Heart right ventricle (tissue), 16 donors: Measurements from ENCODE around the gene ARRDC4. TPM values are rescaled to one million over a fixed set of nuclear protein-coding genes. Genes with fewer than 3 reads are reported as not detected.

Experiments used
- ATAC-seq, 8 donors: fragments of 200-7000 bp; cut with Tn5 transposase; one replicate each; pipeline ENCODE4 v1.9.1; 2020; ENCODE audit warnings: mild to moderate bottlenecking in 8 of 8, moderate library complexity in 8 of 8, moderate number of reproducible peaks in 1 of 8
- DNase-seq, 2 donors: peaks; one replicate each; pipeline ENCODE4 v3.0.0-alpha.2; 2020
- H3K27ac ChIP-seq, 10 donors: fragments of 200-600 bp; sonication (generic) in 2 of 10; one replicate each; pipeline versions ENCODE4 v1.5.0 to v1.8.0; 2020 to 2022; ENCODE audit warnings: mild to moderate bottlenecking in 3 of 10
- H3K27me3 ChIP-seq, 7 donors: fragments of 200-600 bp; one replicate each; pipeline ENCODE4 v1.8.0; 2021 to 2022; ENCODE audit warnings: mild to moderate bottlenecking in 2 of 7
- H3K36me3 ChIP-seq, 9 donors: fragments of 200-600 bp; sonication (generic) in 1 of 9; one replicate each; pipeline versions ENCODE4 v1.5.0 to v1.8.0; 2020 to 2022; ENCODE audit warnings: mild to moderate bottlenecking in 2 of 9
- H3K4me1 ChIP-seq, 9 donors: fragments of 200-600 bp; sonication (generic) in 1 of 9; one replicate each; pipeline versions ENCODE4 v1.5.0 to v1.8.0; 2020 to 2022; ENCODE audit warnings: mild to moderate bottlenecking in 4 of 9
- H3K4me3 ChIP-seq, 10 donors: fragments of 200-600 bp; sonication (generic) in 2 of 10; one replicate each; pipeline versions ENCODE4 v1.5.0 to v1.8.0; 2020 to 2022; ENCODE audit warnings: mild to moderate bottlenecking in 7 of 10, moderate library complexity in 2 of 10
- H3K9me3 ChIP-seq, 11 donors: fragments of 200-600 bp in 10 of 11; sonication (generic) in 2 of 11; one replicate each; pipeline versions ENCODE4 v1.5.0 to v1.8.0; 2013 to 2022; ENCODE audit warnings: mild to moderate bottlenecking in 2 of 11, control low read depth in 1 of 11, moderate library complexity in 1 of 11
- WGBS, 2 donors: extraction: QIAGEN DNeasy Blood & Tissue Kit; methylation state at CpG; one replicate each; pipeline ENCODE4 v1.1.7; 2013; ENCODE audit warnings: inconsistent platforms in 1 of 2; 5-methylcytosine and 5-hydroxymethylcytosine counted together
- intact Hi-C, 10 donors: fragments of 100-400 bp; cut with DNase I; formaldehyde crosslinking; loops; one replicate each; pipeline versions ENCODE4 v1.11.1 to v1.14.2; 2022
- long read RNA-seq, 3 donors: library from polyadenylated mRNA; unstranded; transcript quantifications; one replicate each; pipeline ENCODE4 v2.0.0, GENCODE V29; 2020 to 2021
- polyA plus RNA-seq, 2 donors: library from polyadenylated mRNA; stranded (reverse); fragments of 200-250 nt; gene quantifications; one replicate each; pipeline ENCODE4 v1.2.3, GENCODE V29; 2013
- total RNA-seq, 10 donors: library from RNA; stranded (reverse); fragmentation: NEBNext Ultra II Directional in 3 of 10; extraction: Animal tissue kit (Norgen Biotek cat#: 25700) in 3 of 10; gene quantifications; one replicate each; pipeline versions ENCODE4 v1.2.1 to v1.2.4, GENCODE V29; 2021 to 2023
- TF ChIP-seq, protein P1 (sequence below), 9 donors: fragments of 200-600 bp; sonication (generic) in 2 of 9; IDR thresholded peaks; one replicate each; pipeline versions ENCODE4 v1.5.0 to v1.8.0; 2021 to 2022; ENCODE audit warnings: antibody characterized with exemption in 9 of 9, mild to moderate bottlenecking in 5 of 9, moderate library complexity in 1 of 9
- donor health status: Arrhythmogenic right ventricular cardiomyopathy.
- donor health status: ischemic (EF 13 %, LVEDD 7.1; RV severe dilation, severe dysfunction).
- donor health status: healthy with polysubstance abuse.
- donor health status: DM: no; HTN: yes; CAD: no.
- donor health status: DM: no; HTN: no; CAD: no.
- donor health status: ischemic (EF 25% LVEDD 6.9; RV normal size, moderate dysfunction).
- donor health status: ischemic (EF 25% LVEDD 5.7; RV mildly dilated, moderate dysfunction).
- donor health status: healthy.
- donor health status: DM: yes; HTN: yes; CAD: no.
- donor health status: Ischemic cardiomyopathy.
- donor health status: ischemic (EF 35%, LVEDD 5.7; RV mildly dilated, moderate dysfunction).
- donor health status: nonischemic (EF 11% LVEDD 7.7; RV severe dilation, severe dysfunction).
- donor health status: DM: yes; HTN: yes; CAD: no.
- donor health status: PGD.
- donor health status: ischemic (EF 29% LVEDD 5.4; RV normal size, mild dysfunction).
- donor health status: nonischemic (EF 23%, LVEDD 6.1; RV moderate dilation, normal function).

ARRDC4 gene, protein sequence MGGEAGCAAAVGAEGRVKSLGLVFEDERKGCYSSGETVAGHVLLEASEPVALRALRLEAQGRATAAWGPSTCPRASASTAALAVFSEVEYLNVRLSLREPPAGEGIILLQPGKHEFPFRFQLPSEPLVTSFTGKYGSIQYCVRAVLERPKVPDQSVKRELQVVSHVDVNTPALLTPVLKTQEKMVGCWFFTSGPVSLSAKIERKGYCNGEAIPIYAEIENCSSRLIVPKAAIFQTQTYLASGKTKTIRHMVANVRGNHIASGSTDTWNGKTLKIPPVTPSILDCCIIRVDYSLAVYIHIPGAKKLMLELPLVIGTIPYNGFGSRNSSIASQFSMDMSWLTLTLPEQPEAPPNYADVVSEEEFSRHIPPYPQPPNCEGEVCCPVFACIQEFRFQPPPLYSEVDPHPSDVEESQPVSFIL
- 10 to 100 TPM in 9 of 10 donors, 1 to 10 TPM in 1; 9.4 to 26.4 (median 14.5) TPM for total RNA-seq
- 10 to 100 TPM in 1 of 2 donors, 1 to 10 TPM in 1; 8.2 to 16.4 TPM for polyA plus RNA-seq
- long read RNA-seq, donor 1, full-length matches to known transcripts = 33 of 39 reads
- long read RNA-seq, donor 1, partial matches to known transcripts = 5 of 39 reads
- long read RNA-seq, donor 1, other reads (novel, unspliced or antisense) = 1 of 39 reads
- long read RNA-seq, donor 2, full-length matches to known transcripts = 25 of 27 reads
- long read RNA-seq, donor 2, partial matches to known transcripts = 1 of 27 reads
- long read RNA-seq, donor 2, other reads (novel, unspliced or antisense) = 1 of 27 reads
- long read RNA-seq, donor 3, full-length matches to known transcripts = 6 of 11 reads
- long read RNA-seq, donor 3, partial matches to known transcripts = 4 of 11 reads
- long read RNA-seq, donor 3, other reads (novel, unspliced or antisense) = 1 of 11 reads

- TF ChIP-seq, protein P1, sequence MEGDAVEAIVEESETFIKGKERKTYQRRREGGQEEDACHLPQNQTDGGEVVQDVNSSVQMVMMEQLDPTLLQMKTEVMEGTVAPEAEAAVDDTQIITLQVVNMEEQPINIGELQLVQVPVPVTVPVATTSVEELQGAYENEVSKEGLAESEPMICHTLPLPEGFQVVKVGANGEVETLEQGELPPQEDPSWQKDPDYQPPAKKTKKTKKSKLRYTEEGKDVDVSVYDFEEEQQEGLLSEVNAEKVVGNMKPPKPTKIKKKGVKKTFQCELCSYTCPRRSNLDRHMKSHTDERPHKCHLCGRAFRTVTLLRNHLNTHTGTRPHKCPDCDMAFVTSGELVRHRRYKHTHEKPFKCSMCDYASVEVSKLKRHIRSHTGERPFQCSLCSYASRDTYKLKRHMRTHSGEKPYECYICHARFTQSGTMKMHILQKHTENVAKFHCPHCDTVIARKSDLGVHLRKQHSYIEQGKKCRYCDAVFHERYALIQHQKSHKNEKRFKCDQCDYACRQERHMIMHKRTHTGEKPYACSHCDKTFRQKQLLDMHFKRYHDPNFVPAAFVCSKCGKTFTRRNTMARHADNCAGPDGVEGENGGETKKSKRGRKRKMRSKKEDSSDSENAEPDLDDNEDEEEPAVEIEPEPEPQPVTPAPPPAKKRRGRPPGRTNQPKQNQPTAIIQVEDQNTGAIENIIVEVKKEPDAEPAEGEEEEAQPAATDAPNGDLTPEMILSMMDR (IDR thresholded peaks at IDR 0.05) = no peak
- Histone ChIP-seq H3K4me1 (peaks cover 0 to 43% (median 16%) of the 10 kb centered on the region in 9 donors), H3K9me3 (no peaks in the 10 kb centered on the region), H3K36me3 (peaks cover 0 to 11% (median 0%) of the 10 kb centered on the region in 9 donors), H3K27me3 (no peaks in the 10 kb centered on the region), H3K4me3 (peak within 1 kb of the TSS; percentile 84 to 98 (median 92)), H3K27ac (peak within 1 kb of the TSS; percentile 82 to 97 (median 96))
- intact Hi-C loops = loop anchor here in 1 of 10 donors (10.0 kb wide), 1 partner anchor 56 kb away; no protein-coding TSS in a partner anchor
- DNase-seq (peak; percentile 100), ATAC-seq (peak; percentile 97 to 100 (median 99))
- WGBS, 2 donors = 0% methylated on average over 66 to 69 of the region's 69 CpGs
Observed at GRCh38 chr15:97960364-97961066, at the start of gene ARRDC4. TSS of gene ARRDC4 (plus strand) at chr15:97960703. CDS start at chr15:97960862, 159 bp downstream.

GRCh38 chr15:97914711-97915110 is 45.8 kb upstream of the ARRDC4 start:
- H3K4me1 ChIP-seq = no peaks in the 10 kb centered on the region
- no peak overlapping the region for H3K4me3 ChIP-seq
- intact Hi-C loops = no loop called here
- TF ChIP-seq, protein P1 (IDR thresholded peaks at IDR 0.05) = no peak
- ATAC-seq (no peak), DNase-seq (no peak)
- no peak overlapping the region for H3K27ac ChIP-seq
- no peaks in the 10 kb centered on the region for H3K9me3 ChIP-seq
- peaks cover 0 to 29% (median 12%) of the 10 kb centered on the region in 7 donors for H3K27me3 ChIP-seq
- no peaks in the 10 kb centered on the region for H3K36me3 ChIP-seq
- 60 to 66% methylated on average over 6 of the region's 6 CpGs for WGBS, 2 donors

GRCh38 chr15:97915261-97915660 is 45.2 kb upstream of the ARRDC4 start:
- Histone ChIP-seq H3K27ac (no peak overlapping the region), H3K9me3 (no peaks in the 10 kb centered on the region), H3K4me1 (no peaks in the 10 kb centered on the region), H3K4me3 (no peak overlapping the region), H3K27me3 (peaks cover 0 to 27% (median 12%) of the 10 kb centered on the region in 7 donors), H3K36me3 (no peaks in the 10 kb centered on the region)
- 73% methylated on average over 5 of the region's 5 CpGs for WGBS, 2 donors
- TF ChIP-seq, protein P1 (IDR thresholded peaks at IDR 0.05) = no peak
- no peak for ATAC-seq
- intact Hi-C loops = no loop called here
- DNase-seq = no peak
